Neural progenitor cell (in vitro differentiated cells): ENCODE measurements around the gene LGALS7B. TPM values are rescaled to one million over a fixed set of nuclear protein-coding genes. Genes with fewer than 3 reads are reported as not detected.

Source experiments
- DNase-seq: peaks from one replicate; pipeline ENCODE4 v3.0.0-alpha.2; 2016; ENCODE audit warnings: low spot score
- H2AFZ ChIP-seq: fragments of 200-600 bp; sonication (generic); replicated peaks from 2 replicates; pipeline ENCODE4 v1.6.1; 2016; ENCODE audit warnings: antibody characterized with exemption
- H3F3A ChIP-seq: fragments of 200-600 bp; sonication (generic); 2 replicates; pipeline ENCODE4 v1.6.1; 2016; ENCODE audit warnings: antibody characterized with exemption, low read depth
- H3K27ac ChIP-seq: fragments of 200-600 bp; sonication (generic); 2 replicates; pipeline ENCODE4 v1.5.1; 2016; ENCODE audit warnings: mild to moderate bottlenecking
- H3K27me3 ChIP-seq: fragments of 200-600 bp; sonication (generic); 2 replicates; pipeline ENCODE4 v1.6.1; 2016; ENCODE audit warnings: mild to moderate bottlenecking, moderate library complexity
- H3K36me3 ChIP-seq: fragments of 200-600 bp; sonication (generic); 2 replicates; pipeline ENCODE4 v1.5.1; 2016
- H3K4me1 ChIP-seq: fragments of 200-600 bp; sonication (generic); 2 replicates; pipeline ENCODE4 v1.6.1; 2016; ENCODE audit warnings: mixed run types
- H3K4me2 ChIP-seq: fragments of 200-600 bp; sonication (generic); 2 replicates; pipeline ENCODE4 v1.6.1; 2016
- H3K4me3 ChIP-seq: fragments of 200-600 bp; sonication (generic); 2 replicates; pipeline ENCODE4 v1.5.1; 2016
- H3K79me2 ChIP-seq: fragments of 200-600 bp; sonication (generic); 2 replicates; pipeline ENCODE4 v1.6.1; 2016; ENCODE audit warnings: low read depth
- H3K9ac ChIP-seq: fragments of 200-600 bp; sonication (generic); 2 replicates; pipeline ENCODE4 v1.6.1; 2016
- H3K9me3 ChIP-seq: fragments of 200-600 bp; sonication (generic); 2 replicates; pipeline ENCODE4 v1.5.1; 2016; ENCODE audit warnings: low read depth
- H4K20me1 ChIP-seq: fragments of 200-600 bp; sonication (generic); 2 replicates; pipeline ENCODE4 v1.6.1; 2016; ENCODE audit warnings: low read depth
- H3K27ac Mint-ChIP-seq: 3 replicates; pipeline ENCODE4 v1.8.0; 2021; ENCODE audit warnings: mixed read lengths
- H3K27me3 Mint-ChIP-seq: 2 replicates; pipeline ENCODE4 v1.8.0; 2022; ENCODE audit warnings: low read depth, mild to moderate bottlenecking, inconsistent platforms, moderate library complexity, mixed read lengths; ENCODE audit not compliant: insufficient read depth
- H3K36me3 Mint-ChIP-seq: 3 replicates; pipeline ENCODE4 v1.8.0; 2021; ENCODE audit warnings: mixed read lengths
- H3K4me1 Mint-ChIP-seq: 3 replicates; pipeline ENCODE4 v1.8.0; 2021; ENCODE audit warnings: mixed read lengths
- H3K4me3 Mint-ChIP-seq: 3 replicates; pipeline ENCODE4 v1.8.0; 2021; ENCODE audit warnings: mild to moderate bottlenecking, moderate library complexity, mixed read lengths
- H3K9me3 Mint-ChIP-seq: 3 replicates; pipeline ENCODE4 v1.8.0; 2020; ENCODE audit warnings: mixed read lengths
- EZH2 ChIP-seq: fragments of 200-600 bp; sonication (generic); IDR thresholded peaks from 2 replicates; pipeline ENCODE4 v1.6.1; 2017; ENCODE audit warnings: antibody characterized with exemption, mild to moderate bottlenecking, moderate library complexity
- EZH2phosphoT487 ChIP-seq: fragments of 200-600 bp; sonication (generic); IDR thresholded peaks from 2 replicates; pipeline ENCODE4 v1.6.1; 2017; ENCODE audit warnings: antibody characterized with exemption
- total RNA-seq: library from RNA; depleted of rRNA; stranded (reverse); fragments of >200 nt; gene quantifications from 2 replicates; pipeline ENCODE4 v1.2.3, GENCODE V29; 2015; ENCODE audit warnings: low replicate concordance
- TF ChIP-seq, protein P1 (sequence below): fragments of 200-600 bp; sonication (generic); IDR thresholded peaks from 2 replicates; pipeline ENCODE4 v1.5.1; 2017; ENCODE audit warnings: antibody characterized with exemption, mild to moderate bottlenecking

LGALS7B gene
- total RNA-seq, 1 donor from 2014 or later: not detected

DNA sequence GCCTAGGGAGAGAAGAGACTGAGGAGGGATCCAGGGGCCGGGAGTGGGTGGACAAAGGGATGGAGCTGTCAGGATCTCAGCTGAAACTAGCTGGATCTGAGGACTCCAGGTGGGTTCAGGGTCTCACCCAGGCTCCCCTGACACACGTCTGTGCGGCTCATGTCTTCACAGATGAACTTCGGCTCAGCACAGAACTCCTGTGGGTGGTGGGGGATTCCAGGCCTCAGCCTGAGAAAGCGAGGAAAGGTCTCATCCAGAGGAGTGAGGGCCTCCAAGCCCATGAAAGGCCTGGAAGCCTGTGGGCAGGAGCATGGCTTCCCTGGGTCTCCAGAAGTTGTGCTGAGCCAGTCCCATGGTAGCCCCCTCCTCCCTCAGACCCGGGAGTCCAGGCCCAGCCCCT, 46.1 kb upstream of the LGALS7B start:
- H3K9me3 Mint-ChIP-seq: no peaks in the 10 kb centered on the region
- Histone ChIP-seq H3K9ac (no peak overlapping the region), H3K4me3 (no peak overlapping the region), H3K27ac (no peak overlapping the region), H4K20me1 (no peaks in the 10 kb centered on the region), H2AFZ (no peak overlapping the region), H3K9me3 (no peaks in the 10 kb centered on the region), H3K27me3 (peaks cover 2% of the 10 kb centered on the region), H3K79me2 (no peaks in the 10 kb centered on the region), H3F3A (no peaks in the 10 kb centered on the region), H3K4me2 (no peak overlapping the region), H3K36me3 (no peaks in the 10 kb centered on the region), H3K4me1 (no peaks in the 10 kb centered on the region)
- H3K4me3 Mint-ChIP-seq: no peak overlapping the region
- TF ChIP-seq EZH2phosphoT487: no peak
- TF ChIP-seq, protein P1, sequence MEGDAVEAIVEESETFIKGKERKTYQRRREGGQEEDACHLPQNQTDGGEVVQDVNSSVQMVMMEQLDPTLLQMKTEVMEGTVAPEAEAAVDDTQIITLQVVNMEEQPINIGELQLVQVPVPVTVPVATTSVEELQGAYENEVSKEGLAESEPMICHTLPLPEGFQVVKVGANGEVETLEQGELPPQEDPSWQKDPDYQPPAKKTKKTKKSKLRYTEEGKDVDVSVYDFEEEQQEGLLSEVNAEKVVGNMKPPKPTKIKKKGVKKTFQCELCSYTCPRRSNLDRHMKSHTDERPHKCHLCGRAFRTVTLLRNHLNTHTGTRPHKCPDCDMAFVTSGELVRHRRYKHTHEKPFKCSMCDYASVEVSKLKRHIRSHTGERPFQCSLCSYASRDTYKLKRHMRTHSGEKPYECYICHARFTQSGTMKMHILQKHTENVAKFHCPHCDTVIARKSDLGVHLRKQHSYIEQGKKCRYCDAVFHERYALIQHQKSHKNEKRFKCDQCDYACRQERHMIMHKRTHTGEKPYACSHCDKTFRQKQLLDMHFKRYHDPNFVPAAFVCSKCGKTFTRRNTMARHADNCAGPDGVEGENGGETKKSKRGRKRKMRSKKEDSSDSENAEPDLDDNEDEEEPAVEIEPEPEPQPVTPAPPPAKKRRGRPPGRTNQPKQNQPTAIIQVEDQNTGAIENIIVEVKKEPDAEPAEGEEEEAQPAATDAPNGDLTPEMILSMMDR: no peak
- no peak for TF ChIP-seq EZH2
- DNase-seq: no peak
- peaks cover 1% of the 10 kb centered on the region for H3K4me1 Mint-ChIP-seq
- peaks cover 10% of the 10 kb centered on the region for H3K27me3 Mint-ChIP-seq
- no peaks in the 10 kb centered on the region for H3K36me3 Mint-ChIP-seq
- no peak overlapping the region for H3K27ac Mint-ChIP-seq

DNA sequence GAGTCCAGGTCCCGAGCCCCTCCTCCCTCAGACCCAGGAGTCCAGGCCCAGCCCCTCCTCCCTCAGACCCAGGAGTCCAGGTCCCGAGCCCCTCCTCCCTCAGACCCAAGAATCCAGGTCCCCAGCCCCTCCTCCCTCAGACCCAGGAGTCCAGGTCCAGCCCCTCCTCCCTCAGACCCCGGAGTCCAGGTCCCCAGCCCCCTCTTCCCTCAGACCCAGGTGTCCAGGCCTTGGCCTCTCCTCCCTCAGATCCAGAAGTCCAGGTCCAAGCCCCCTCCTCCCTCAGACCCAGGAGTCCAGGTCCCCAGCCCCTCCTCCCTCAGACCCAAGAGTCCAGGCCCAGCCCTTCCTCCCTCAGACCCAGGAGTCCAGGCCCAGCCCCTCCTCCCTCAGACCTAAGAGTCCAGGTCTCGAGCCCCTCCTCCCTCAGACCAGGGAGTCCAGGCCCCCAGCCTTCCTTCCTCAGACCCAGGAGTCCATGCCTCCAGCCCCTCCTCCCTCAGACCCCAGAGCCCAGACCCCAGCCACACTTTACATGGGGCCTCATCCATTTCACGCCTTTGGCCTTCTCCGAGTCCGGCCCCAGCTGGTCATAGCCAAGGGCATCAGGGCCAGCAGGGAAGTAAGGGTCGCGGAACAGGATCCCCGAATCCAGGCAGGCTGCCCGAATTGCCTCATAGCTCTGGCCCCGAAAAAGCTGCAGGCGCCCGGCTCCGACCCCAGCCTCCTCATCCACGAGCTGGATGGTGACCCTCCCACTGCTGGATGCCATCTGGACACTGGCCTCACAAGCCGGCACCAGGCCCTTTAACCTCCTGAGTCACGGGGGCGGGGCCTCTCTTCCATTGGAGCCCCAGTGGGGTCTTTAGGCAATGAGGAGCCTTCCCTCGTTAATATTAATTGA, 45.4 kb upstream of the LGALS7B start:
- Histone ChIP-seq H4K20me1 (no peaks in the 10 kb centered on the region), H3K36me3 (no peaks in the 10 kb centered on the region), H3F3A (no peaks in the 10 kb centered on the region), H3K4me2 (no peak overlapping the region), H3K9me3 (no peaks in the 10 kb centered on the region), H3K9ac (no peak overlapping the region), H3K79me2 (no peaks in the 10 kb centered on the region), H3K4me1 (no peaks in the 10 kb centered on the region), H2AFZ (no peak overlapping the region), H3K4me3 (no peak overlapping the region), H3K27me3 (no peaks in the 10 kb centered on the region), H3K27ac (no peak overlapping the region)
- no peak for DNase-seq
- no peaks in the 10 kb centered on the region for H3K36me3 Mint-ChIP-seq
- no peak for TF ChIP-seq EZH2
- TF ChIP-seq, protein P1: no peak
- TF ChIP-seq EZH2phosphoT487: no peak
- no peaks in the 10 kb centered on the region for H3K9me3 Mint-ChIP-seq
- H3K4me3 Mint-ChIP-seq: peak overlapping the region; percentile 53
- no peak overlapping the region for H3K27ac Mint-ChIP-seq
- no peaks in the 10 kb centered on the region for H3K4me1 Mint-ChIP-seq
- H3K27me3 Mint-ChIP-seq: peaks cover 9% of the 10 kb centered on the region

DNA sequence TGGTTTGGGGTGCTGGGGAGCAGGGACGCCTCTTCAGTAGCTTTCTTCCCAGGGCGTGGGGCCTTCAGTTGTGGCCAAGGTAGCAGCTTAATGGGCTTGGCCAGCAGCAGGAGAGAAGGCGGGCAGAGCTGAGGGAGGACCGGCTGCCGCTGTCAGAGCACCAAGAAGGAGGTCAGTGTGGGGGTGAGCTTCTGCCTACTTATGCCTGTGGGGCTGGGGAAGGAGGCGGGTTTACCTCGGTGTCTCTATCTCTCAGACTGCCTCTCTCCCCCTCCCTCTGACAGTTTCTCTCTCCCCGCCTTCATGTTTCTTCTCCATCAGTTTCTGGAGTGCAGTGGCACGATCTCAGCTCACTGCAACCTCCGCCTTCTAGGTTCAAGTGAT, 44.7 kb upstream of the LGALS7B start, which contains the start of gene CAPN12:
Gene CAPN12 (minus strand): TSS at position 177 of the 384 bp plus-strand sequence. CDS start 309 bp downstream, outside the sequence.
- Histone ChIP-seq H3K9ac (no peak within 1 kb of the TSS), H3K27me3 (no peaks in the 10 kb centered on the region), H3K4me3 (no peak within 1 kb of the TSS), H3K36me3 (no peaks in the 10 kb centered on the region), H3F3A (no peaks in the 10 kb centered on the region), H3K27ac (no peak within 1 kb of the TSS), H2AFZ (no peak within 1 kb of the TSS), H3K4me1 (no peaks in the 10 kb centered on the region), H3K9me3 (no peaks in the 10 kb centered on the region), H3K79me2 (no peaks in the 10 kb centered on the region), H4K20me1 (no peaks in the 10 kb centered on the region), H3K4me2 (no peak within 1 kb of the TSS)
- no peaks in the 10 kb centered on the region for H3K4me1 Mint-ChIP-seq
- DNase-seq: no peak
- no peak within 1 kb of the TSS for H3K27ac Mint-ChIP-seq
- no peak for TF ChIP-seq EZH2phosphoT487
- H3K36me3 Mint-ChIP-seq: no peaks in the 10 kb centered on the region
- H3K9me3 Mint-ChIP-seq: no peaks in the 10 kb centered on the region
- peaks cover 9% of the 10 kb centered on the region for H3K27me3 Mint-ChIP-seq
- peak within 1 kb of the TSS; percentile 53 for H3K4me3 Mint-ChIP-seq

DNA sequence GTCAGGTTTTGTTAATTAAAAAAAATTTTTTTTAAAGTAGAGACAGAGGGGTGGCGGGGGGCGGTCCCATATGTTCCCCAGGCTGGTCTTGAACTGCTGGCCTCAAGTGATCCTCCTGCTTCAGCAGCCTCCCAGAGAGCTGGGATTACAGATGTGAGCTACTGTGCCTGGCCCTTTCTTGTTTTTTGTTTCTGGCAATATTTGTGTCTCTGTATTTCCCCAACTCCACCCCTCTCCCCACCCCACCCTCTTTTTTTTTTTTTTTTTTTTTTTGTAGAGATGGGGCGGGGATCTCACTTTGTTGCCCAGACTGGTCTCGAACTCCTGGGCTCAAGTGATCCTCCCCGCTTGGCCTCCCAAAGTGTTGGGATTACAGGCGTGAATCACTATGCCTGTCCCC, 44.1 kb upstream of the LGALS7B start:
- Mint-ChIP-seq H3K27me3 (peaks cover 12% of the 10 kb centered on the region), H3K9me3 (no peaks in the 10 kb centered on the region), H3K4me1 (no peaks in the 10 kb centered on the region), H3K27ac (no peak overlapping the region), H3K36me3 (no peaks in the 10 kb centered on the region), H3K4me3 (no peak overlapping the region)
- Histone ChIP-seq H2AFZ (no peak overlapping the region), H3K27ac (no peak overlapping the region), H3K4me2 (no peak overlapping the region), H3K9ac (no peak overlapping the region), H3K27me3 (peaks cover 1% of the 10 kb centered on the region), H4K20me1 (no peaks in the 10 kb centered on the region), H3K4me3 (no peak overlapping the region), H3K79me2 (no peaks in the 10 kb centered on the region), H3K4me1 (no peaks in the 10 kb centered on the region), H3F3A (no peaks in the 10 kb centered on the region), H3K36me3 (no peaks in the 10 kb centered on the region), H3K9me3 (no peaks in the 10 kb centered on the region)
- TF ChIP-seq EZH2 (no peak), EZH2phosphoT487 (no peak)
- TF ChIP-seq, protein P1: no peak
- no peak for DNase-seq
